C1 segment of cervical spinal cord (tissue), 14 donors: Measurements from ENCODE around the gene STK25.

Experiments used
- DNase-seq, 14 donors: peaks; one replicate each; lab custom pipeline; 2025; lab: John Stamatoyannopoulos, UW

The STK25 gene

GRCh38 chr2:241508240-241509154 lies at the start of gene STK25:
STK25 (minus strand) TSS chr2:241508584; CDS start chr2:241508035, 549 bp downstream.
- peak; percentile 84 to 99 (median 95) for DNase-seq

GRCh38 chr2:241556746-241557145 lies 48.4 kb upstream of the STK25 start:
- DNase-seq = no peak

GRCh38 chr2:241555711-241556110 lies 47.3 kb upstream of the STK25 start:
- DNase-seq = no peak

- DNase-seq = no peak
Observed at GRCh38 chr2:241554610-241555322, 46.4 kb upstream of the STK25 start.

- no peak for DNase-seq
Observed at GRCh38 chr2:241553981-241554380, 45.6 kb upstream of the STK25 start.

GRCh38 chr2:241553512-241553830 lies 45.1 kb upstream of the STK25 start:
- DNase-seq = no peak

DNA sequence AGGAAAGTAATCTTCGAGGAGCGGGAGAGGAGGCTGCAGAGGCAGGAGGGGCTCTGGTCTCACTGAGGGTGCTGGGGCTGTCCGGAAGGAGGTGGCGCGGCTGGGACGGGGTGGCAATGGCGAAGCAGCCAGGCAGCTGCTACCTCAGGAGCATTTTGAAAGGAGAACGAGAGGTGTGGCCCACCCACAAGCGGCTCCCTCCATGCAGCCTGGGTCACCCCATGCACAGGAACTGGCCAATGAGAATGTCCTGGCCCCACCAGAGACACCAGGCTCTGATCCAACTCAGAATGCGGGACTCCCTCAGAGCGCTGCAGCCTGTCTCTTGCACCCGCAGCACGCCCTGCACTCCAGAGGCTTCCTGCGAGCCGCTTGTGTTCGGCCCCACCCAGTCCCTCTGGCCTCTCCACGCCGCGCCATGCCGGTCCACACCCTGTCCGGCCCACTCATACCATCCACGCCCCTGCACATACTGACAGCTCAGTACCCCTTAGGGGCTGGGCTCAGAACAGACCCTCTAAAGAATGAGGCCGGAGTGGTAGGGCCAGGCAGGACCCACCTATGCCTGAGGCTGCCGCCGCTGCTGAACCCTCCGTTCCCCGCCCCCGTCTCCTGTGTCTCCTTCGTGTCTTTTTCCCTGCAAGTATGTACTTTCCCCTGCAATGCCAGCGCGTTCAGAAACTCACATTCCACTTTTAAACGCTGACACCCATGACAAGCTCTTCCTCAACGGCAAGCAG lies 43.8 kb upstream of the STK25 start:
- no peak for DNase-seq

GRCh38 chr2:241551599-241551997 lies 43.2 kb upstream of the STK25 start:
- DNase-seq = no peak

DNA sequence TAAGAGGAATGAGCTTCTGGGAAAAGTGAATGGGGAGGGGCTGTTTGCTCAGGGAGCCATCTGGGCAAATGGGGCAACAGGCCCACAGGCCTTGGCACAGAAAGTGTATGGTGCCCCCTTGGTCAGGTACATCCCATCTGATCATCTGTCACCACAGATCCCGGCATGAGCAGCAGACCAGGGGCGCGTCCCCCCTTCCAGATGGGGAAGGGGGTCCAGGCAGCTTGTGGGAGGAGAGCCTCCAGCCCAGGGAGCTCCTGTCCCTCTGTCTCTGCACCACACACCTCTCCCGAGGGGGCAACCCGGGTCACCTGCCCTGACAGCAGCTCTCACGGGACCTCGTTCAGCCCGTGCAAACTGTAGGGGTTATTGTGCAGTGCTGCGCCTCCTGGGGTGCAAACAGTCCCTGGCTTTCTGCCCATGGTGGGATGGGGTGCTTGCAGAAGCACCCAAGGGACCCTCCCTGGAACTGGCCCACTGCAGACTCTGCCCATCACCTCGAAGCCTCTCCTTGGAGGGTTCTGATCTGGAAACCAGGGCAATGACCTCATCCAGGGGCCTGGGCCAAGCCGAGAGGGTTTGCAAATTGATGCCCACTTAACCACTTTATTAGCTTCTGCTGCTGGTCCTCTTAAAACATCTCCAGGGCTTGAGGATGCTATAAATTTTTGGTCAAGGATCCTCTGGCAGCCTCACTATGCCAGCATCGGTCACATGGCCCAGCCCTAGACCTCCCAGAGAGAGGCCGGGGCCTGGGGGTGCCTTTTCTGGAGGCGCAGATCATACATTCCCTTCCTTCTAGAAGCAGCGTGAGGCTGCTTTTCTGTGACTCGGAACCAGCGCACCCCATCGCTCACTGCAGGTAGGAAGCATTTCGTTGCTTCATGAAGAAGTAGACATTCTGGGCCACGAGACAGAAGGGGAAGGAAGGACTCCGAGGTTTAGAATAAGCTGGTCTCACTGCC lies 42.5 kb upstream of the STK25 start:
- no peak for DNase-seq

- DNase-seq = no peak
Observed at GRCh38 chr2:241548451-241548835, 40.1 kb upstream of the STK25 start.

GRCh38 chr2:241547781-241548450 lies 39.5 kb upstream of the STK25 start:
- no peak for DNase-seq

GRCh38 chr2:241546771-241547498 lies 38.6 kb upstream of the STK25 start:
- no peak for DNase-seq

GRCh38 chr2:241545523-241546473 lies 37.4 kb upstream of the STK25 start:
- DNase-seq = no peak

- DNase-seq = no peak
Observed at GRCh38 chr2:241545106-241545505, 36.7 kb upstream of the STK25 start.

GRCh38 chr2:241542278-241542605 lies 33.9 kb upstream of the STK25 start:
- DNase-seq = peak in 3 of 14 donors; percentile 13 to 34 (median 19)

GRCh38 chr2:241541564-241542277 lies 33.3 kb upstream of the STK25 start:
- no peak for DNase-seq

DNA sequence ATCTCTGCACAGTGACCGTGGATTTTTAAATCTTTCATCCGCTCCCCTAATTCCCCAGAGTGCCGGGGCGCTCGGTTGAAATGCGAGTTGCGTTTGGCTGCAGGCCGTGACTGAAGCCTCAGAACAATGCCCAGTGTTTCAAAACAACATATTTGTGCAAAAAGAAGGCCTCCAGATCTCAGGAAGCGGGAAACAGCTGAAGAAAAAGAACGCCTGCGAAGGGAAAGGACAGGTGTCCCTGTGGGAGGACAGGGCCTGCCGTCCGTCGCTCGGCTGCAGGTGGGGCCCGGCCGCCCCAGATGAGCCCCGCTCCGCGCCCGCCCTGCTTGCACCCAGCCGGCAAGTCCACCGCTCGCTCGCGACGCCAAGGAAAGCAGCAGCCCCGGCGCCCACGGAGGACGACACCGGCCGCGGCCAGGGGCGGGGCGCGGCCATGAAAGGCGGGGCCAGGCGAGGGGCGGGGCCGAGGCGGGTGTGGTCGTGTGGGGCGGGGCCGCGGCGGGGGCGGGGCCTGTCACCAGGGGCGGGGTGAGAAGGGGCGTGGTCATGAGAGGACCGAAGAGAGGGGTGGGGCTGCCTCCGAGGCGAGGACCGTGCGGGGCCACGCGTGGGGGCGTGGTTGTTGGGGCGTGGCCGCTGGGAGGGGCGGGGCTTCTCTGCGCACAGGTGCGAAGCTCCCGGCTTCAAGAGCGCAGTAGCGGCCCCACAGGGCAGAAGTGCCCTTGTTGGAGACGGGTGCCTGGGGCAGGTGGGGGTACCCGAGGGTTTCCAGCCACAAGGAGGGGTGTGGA lies 32.6 kb upstream of the STK25 start:
- DNase-seq = peak in 8 of 14 donors; percentile 13 to 46 (median 30)
